OCI-LY1 (cell line): ENCODE data around the gene TMPRSS3.

Experiments used
- CTCF ChIP-seq: fragments of 200-600 bp; sonication (generic), shearing (Covaris generic); IDR thresholded peaks from 2 replicates; pipeline ENCODE4 v1.5.1; 2017; ENCODE audit warnings: mild to moderate bottlenecking, antibody characterized with exemption, low read length, moderate library complexity, mixed read lengths
- EZH2 ChIP-seq: fragments of 200-600 bp; sonication (generic), shearing (Covaris generic); IDR thresholded peaks from 2 replicates; pipeline ENCODE4 v1.8.0; 2017; ENCODE audit warnings: borderline replicate concordance, mixed run types, mild to moderate bottlenecking, antibody characterized with exemption, low read length, moderate library complexity, mixed read lengths

- TF ChIP-seq CTCF, result peak; percentile 48
- no peak for TF ChIP-seq EZH2
Measured at GRCh38 chr21:42411197-42411869, 15.5 kb upstream of the TMPRSS3 start.
